ENCODE measurements around the gene UCHL3. TPM values are rescaled to one million over a fixed set of nuclear protein-coding genes. Genes with fewer than 3 reads are reported as not detected.

The UCHL3 gene
- total and polyA plus RNA-seq, 2 experiments from 2014 or later = 64.6 to 143 TPM

GRCh38 chr13:75621147-75621546 is 71.6 kb downstream of the UCHL3 start:
- no peaks in the 10 kb centered on the region for H3K36me3 ChIP-seq (ENCODE audit: insufficient read depth)
- no peak overlapping the region for H3K4me2 ChIP-seq
- TF ChIP-seq JUNB (IDR thresholded peaks at IDR 0.05; ENCODE audit: unreplicated experiment) (no peak), ZNF114 (CRISPR knock-in tag; IDR thresholded peaks at IDR 0.05) (no peak), CREB1 (CRISPR knock-in tag; IDR thresholded peaks at IDR 0.05; ENCODE audit: low read depth) (no peak), POLR2AphosphoS5 (IDR thresholded peaks at IDR 0.05; ENCODE audit: low read depth) (no peak), REST (IDR thresholded peaks at IDR 0.05; ENCODE audit: unreplicated experiment) (no peak), CTCF (conservative IDR thresholded peaks at IDR 0.05; ENCODE audit: low read depth in 2 of 2) (no peak), ZNF331 (CRISPR knock-in tag; IDR thresholded peaks at IDR 0.05; ENCODE audit: low read depth) (no peak), NANOG (IDR thresholded peaks at IDR 0.05; ENCODE audit: borderline replicate concordance) (no peak), EZH2 (IDR thresholded peaks at IDR 0.05; ENCODE audit: low read depth, unreplicated experiment) (no peak), STAT1 (IDR thresholded peaks at IDR 0.05; ENCODE audit: unreplicated experiment) (no peak), EZH2phosphoT487 (IDR thresholded peaks at IDR 0.05; ENCODE audit: unreplicated experiment) (no peak), ZNF462 (CRISPR knock-in tag; IDR thresholded peaks at IDR 0.05) (no peak), ETS1 (IDR thresholded peaks at IDR 0.05) (no peak)
- no peak overlapping the region for H3K4me3 ChIP-seq
- Mint-ChIP-seq H3K4me3 (no peak overlapping the region), H3K27me3 (ENCODE audit: insufficient read depth, low read depth, poor library complexity) (no peaks in the 10 kb centered on the region), H3K4me1 (no peaks in the 10 kb centered on the region), H3K9me3 (no peaks in the 10 kb centered on the region), H3K27ac (no peak overlapping the region), H3K36me3 (ENCODE audit: low read depth) (peaks cover 4% of the 10 kb centered on the region; the same call in 1 of the 3 replicates)
- H3K79me2 ChIP-seq (replicated peaks; ENCODE audit: insufficient read depth) = no peaks in the 10 kb centered on the region
- DNase-seq (ENCODE audit: low spot score) = no peak
- no peaks in the 10 kb centered on the region for H3K4me1 ChIP-seq (ENCODE audit: insufficient read depth)
- no peaks in the 10 kb centered on the region for H4K20me1 ChIP-seq (replicated peaks; ENCODE audit: insufficient read depth)
- no peak overlapping the region for H3K27ac ChIP-seq (ENCODE audit: low read depth)
- H2AFZ ChIP-seq = no peak overlapping the region
- H3F3A ChIP-seq (replicated peaks; ENCODE audit: low read depth) = no peaks in the 10 kb centered on the region
- no peak for ATAC-seq
- H3K9me2 ChIP-seq (ENCODE audit: insufficient read depth) = 0 out of 2 replicates have a peak, but pooled peaks cover 4% of the 10 kb centered on the region
- H3K27me3 ChIP-seq (ENCODE audit: insufficient read depth) = no peaks in the 10 kb centered on the region

Measured in GM23338 (cell line).